ENCODE measurements around the gene MYPOP.

DNA sequence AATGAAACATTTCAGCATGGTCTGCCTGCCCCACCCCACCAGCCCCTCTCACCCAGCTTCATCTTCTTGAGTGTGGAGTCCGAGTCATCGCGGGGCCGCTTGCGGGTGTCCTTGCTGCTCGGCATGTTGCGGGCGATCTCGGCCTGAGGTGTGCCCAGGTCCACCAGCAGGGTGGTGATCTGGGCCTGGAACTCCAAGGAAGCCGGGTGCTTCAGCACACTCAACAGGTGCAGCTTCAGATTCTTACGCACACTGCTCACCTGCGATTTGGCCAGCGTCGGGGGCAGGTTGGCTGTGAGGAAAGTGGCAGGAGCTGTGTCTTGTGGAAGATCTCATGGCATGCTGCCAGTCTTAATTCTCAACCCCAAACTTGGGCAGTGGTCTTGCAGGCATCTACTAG is 60.2 kb downstream of the MYPOP start:
- TF ChIP-seq, protein P1, sequence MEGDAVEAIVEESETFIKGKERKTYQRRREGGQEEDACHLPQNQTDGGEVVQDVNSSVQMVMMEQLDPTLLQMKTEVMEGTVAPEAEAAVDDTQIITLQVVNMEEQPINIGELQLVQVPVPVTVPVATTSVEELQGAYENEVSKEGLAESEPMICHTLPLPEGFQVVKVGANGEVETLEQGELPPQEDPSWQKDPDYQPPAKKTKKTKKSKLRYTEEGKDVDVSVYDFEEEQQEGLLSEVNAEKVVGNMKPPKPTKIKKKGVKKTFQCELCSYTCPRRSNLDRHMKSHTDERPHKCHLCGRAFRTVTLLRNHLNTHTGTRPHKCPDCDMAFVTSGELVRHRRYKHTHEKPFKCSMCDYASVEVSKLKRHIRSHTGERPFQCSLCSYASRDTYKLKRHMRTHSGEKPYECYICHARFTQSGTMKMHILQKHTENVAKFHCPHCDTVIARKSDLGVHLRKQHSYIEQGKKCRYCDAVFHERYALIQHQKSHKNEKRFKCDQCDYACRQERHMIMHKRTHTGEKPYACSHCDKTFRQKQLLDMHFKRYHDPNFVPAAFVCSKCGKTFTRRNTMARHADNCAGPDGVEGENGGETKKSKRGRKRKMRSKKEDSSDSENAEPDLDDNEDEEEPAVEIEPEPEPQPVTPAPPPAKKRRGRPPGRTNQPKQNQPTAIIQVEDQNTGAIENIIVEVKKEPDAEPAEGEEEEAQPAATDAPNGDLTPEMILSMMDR (IDR thresholded peaks at IDR 0.05; ENCODE audit: low read depth, low read length) = no peak
- TF ChIP-seq, protein P2, sequence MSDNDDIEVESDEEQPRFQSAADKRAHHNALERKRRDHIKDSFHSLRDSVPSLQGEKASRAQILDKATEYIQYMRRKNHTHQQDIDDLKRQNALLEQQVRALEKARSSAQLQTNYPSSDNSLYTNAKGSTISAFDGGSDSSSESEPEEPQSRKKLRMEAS (IDR thresholded peaks at IDR 0.05; ENCODE audit: low read depth, low read length) = no peak
- TF ChIP-seq POLR2A (IDR thresholded peaks at IDR 0.05; ENCODE audit: extremely low read depth, insufficient read length) (no peak), MYC (IDR thresholded peaks at IDR 0.05; ENCODE audit: low read depth, low read length) (no peak)

Data from NB4 (cell line).